Neuronal stem cell (in vitro differentiated cells): ENCODE results near the gene XPC. TPM values are rescaled to one million over a fixed set of nuclear protein-coding genes. Genes with fewer than 3 reads are reported as not detected.
"Not testable (repeated sequence)": the region's sequence is repeated elsewhere in the genome, so short reads cannot be mapped to it uniquely, and the experiment has no call there.

Experiments used
- DNase-seq: peaks from one replicate; pipeline ENCODE4 v3.0.0-alpha.2; 2013; ENCODE audit warnings: low spot score
- H2AFZ ChIP-seq: one replicate; pipeline ENCODE4 v1.6.1; 2013; ENCODE audit warnings: mild to moderate bottlenecking, low read length, inconsistent platforms
- H2AK5ac ChIP-seq: 2 replicates; pipeline ENCODE4 v1.6.1; 2013; ENCODE audit warnings: low read depth, mild to moderate bottlenecking, inconsistent platforms, low read length, moderate library complexity, mixed read lengths
- H2BK120ac ChIP-seq: 2 replicates; pipeline ENCODE4 v1.6.1; 2013; ENCODE audit warnings: low read depth, mild to moderate bottlenecking, inconsistent platforms, low read length, moderate library complexity, mixed read lengths
- H2BK12ac ChIP-seq: one replicate; pipeline ENCODE4 v1.6.1; 2013; ENCODE audit warnings: low read length, inconsistent platforms
- H2BK15ac ChIP-seq: 2 replicates; pipeline ENCODE4 v1.6.1; 2013; ENCODE audit warnings: mild to moderate bottlenecking, low read length, inconsistent platforms, mixed read lengths
- H2BK5ac ChIP-seq: one replicate; pipeline ENCODE4 v1.6.1; 2013; ENCODE audit warnings: inconsistent platforms, mild to moderate bottlenecking, low read length, moderate library complexity
- H3K14ac ChIP-seq: one replicate; pipeline ENCODE4 v1.6.1; 2013; ENCODE audit warnings: low read length, inconsistent platforms
- H3K18ac ChIP-seq: 2 replicates; pipeline ENCODE4 v1.6.1; 2013; ENCODE audit warnings: low read length, inconsistent platforms
- H3K23ac ChIP-seq: 2 replicates; pipeline ENCODE4 v1.6.1; 2013; ENCODE audit warnings: low read depth, mild to moderate bottlenecking, mixed read lengths, low read length, inconsistent platforms; ENCODE audit not compliant: poor library complexity
- H3K27ac ChIP-seq: replicated peaks from 3 replicates; pipeline ENCODE4 v1.5.1; 2013; ENCODE audit warnings: low read length, inconsistent platforms
- H3K27me3 ChIP-seq, 3 experiments: 2 replicates each; pipeline ENCODE4 v1.6.1; 2013; ENCODE audit warnings: low read length in 3 of 3, mild to moderate bottlenecking in 2 of 3, inconsistent platforms in 1 of 3, low read depth in 1 of 3, mixed read lengths in 1 of 3, moderate library complexity in 1 of 3; ENCODE audit not compliant: control insufficient read depth in 3 of 3, insufficient read depth in 3 of 3
- H3K36me3 ChIP-seq, 2 donors: replicated peaks in 1 of 2; 2 replicates each; pipeline ENCODE4 v1.6.1; 2013; ENCODE audit warnings: low read length in 2 of 2; ENCODE audit not compliant: control insufficient read depth in 2 of 2, insufficient read depth in 2 of 2
- H3K4ac ChIP-seq: 2 replicates; pipeline ENCODE4 v1.6.1; 2013; ENCODE audit warnings: inconsistent platforms, mild to moderate bottlenecking, low read length, moderate library complexity
- H3K4me1 ChIP-seq, 2 donors: 1 replicate in 1 of 2; 2 replicates in 1 of 2; pipeline ENCODE4 v1.6.1; 2013; ENCODE audit warnings: low read length in 2 of 2, low read depth in 1 of 2; ENCODE audit not compliant: control insufficient read depth in 2 of 2, insufficient read depth in 1 of 2
- H3K4me2 ChIP-seq: one replicate; pipeline ENCODE4 v1.6.1; 2013; ENCODE audit warnings: mild to moderate bottlenecking, low read length, inconsistent platforms; ENCODE audit not compliant: insufficient read depth, poor library complexity, severe bottlenecking
- H3K4me3 ChIP-seq, 2 donors: 2 replicates each; pipeline ENCODE4 v1.5.1; 2013; ENCODE audit warnings: low read length in 2 of 2, mild to moderate bottlenecking in 2 of 2, inconsistent platforms in 1 of 2, moderate library complexity in 1 of 2
- H3K79me1 ChIP-seq: one replicate; pipeline ENCODE4 v1.6.1; 2013; ENCODE audit warnings: low read depth, mild to moderate bottlenecking, inconsistent platforms, low read length, moderate library complexity
- H3K9ac ChIP-seq: one replicate; pipeline ENCODE4 v1.6.1; 2013; ENCODE audit warnings: mild to moderate bottlenecking, low read depth, low read length, inconsistent platforms; ENCODE audit not compliant: poor library complexity
- H3K9me3 ChIP-seq, 2 donors: replicated peaks in 1 of 2; 2 replicates each; pipeline versions ENCODE3 to v1.6.1; 2013; ENCODE audit warnings: low read length in 2 of 2, mild to moderate bottlenecking in 2 of 2, inconsistent platforms in 1 of 2, low read depth in 1 of 2, mixed read lengths in 1 of 2, moderate library complexity in 1 of 2; ENCODE audit not compliant: control insufficient read depth in 2 of 2, insufficient read depth in 1 of 2
- H4K8ac ChIP-seq: one replicate; pipeline ENCODE4 v1.6.1; 2013; ENCODE audit warnings: low read depth, mild to moderate bottlenecking, inconsistent platforms, low read length, moderate library complexity
- H4K91ac ChIP-seq: one replicate; pipeline ENCODE4 v1.6.1; 2013; ENCODE audit warnings: low read length, low read depth, mild to moderate bottlenecking, inconsistent platforms; ENCODE audit not compliant: poor library complexity
- WGBS, 2 donors: extraction: QIAGEN DNeasy Blood & Tissue Kit; methylation state at CpG; one replicate each; pipeline ENCODE4 v1.1.7; 2013; ENCODE audit warnings: missing lambda C conversion rate in 2 of 2, mixed read lengths in 1 of 2; ENCODE audit not compliant: insufficient read length in 2 of 2, insufficient replicate concordance in 1 of 2; ENCODE audit errors: extremely low coverage in 2 of 2; 5-methylcytosine and 5-hydroxymethylcytosine counted together
- polyA plus RNA-seq, 2 experiments: library from polyadenylated mRNA; stranded (reverse); fragments of 200-250 nt; gene quantifications; one replicate each; pipeline ENCODE4 v1.2.3, GENCODE V29; 2013

XPC gene
- 22.9 TPM for polyA plus RNA-seq (2013, experiment 1 of 2)
- polyA plus RNA-seq (2013, experiment 2 of 2), result 23.6 TPM

DNA sequence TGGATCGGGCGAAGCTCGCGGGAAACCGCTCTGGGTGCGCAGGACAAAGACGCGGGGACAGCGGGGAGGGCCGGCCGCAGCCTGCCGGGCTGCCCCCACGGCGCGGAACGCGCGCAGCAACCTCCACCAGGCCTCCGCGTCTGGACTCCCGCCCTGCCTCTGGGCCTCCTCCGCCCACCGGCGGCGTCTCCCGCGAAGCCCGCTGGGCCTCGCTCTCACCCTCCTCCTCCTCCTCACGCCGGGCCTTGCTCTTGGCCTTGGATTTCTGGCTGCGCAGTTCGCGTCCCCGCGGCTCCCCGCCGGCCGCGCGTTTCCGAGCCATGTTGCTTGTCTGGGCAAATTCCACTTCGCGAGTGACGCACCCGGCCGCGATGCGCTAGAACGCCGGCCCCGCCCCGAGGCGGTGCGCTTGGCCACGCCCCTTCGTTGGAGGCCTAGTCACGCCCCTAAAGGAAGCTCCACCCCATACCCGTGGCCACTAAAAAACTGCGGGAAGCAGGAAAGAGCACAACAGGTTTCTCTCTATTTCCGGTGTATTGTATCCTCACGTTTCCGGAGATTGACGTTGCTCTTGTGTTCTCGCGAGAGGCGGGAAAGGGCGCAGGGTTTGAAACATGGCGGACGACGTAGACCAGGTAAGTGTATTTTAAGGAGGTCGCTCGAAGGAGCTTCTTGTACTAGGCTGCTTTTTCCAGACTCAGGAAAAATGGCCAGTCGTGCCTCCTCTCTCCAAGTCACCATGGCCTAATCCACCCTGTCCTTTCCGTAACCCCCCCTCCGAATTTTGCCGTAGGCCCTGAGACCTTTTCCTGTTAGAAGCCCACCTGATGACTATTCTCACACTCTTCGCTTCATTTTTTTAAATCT is at the start of gene XPC, which contains the start of gene LSM3:
Gene XPC, minus strand, starts transcription at position 355 of the 867 bp plus-strand sequence. Its CDS starts 33 bp downstream, at position 322.
Gene LSM3, plus strand, starts transcription at position 571 of the 867 bp plus-strand sequence. Its CDS starts 44 bp downstream, at position 615.
- no CpG with 5 or more reads among the region's 78 CpGs for WGBS, 2 donors

DNA sequence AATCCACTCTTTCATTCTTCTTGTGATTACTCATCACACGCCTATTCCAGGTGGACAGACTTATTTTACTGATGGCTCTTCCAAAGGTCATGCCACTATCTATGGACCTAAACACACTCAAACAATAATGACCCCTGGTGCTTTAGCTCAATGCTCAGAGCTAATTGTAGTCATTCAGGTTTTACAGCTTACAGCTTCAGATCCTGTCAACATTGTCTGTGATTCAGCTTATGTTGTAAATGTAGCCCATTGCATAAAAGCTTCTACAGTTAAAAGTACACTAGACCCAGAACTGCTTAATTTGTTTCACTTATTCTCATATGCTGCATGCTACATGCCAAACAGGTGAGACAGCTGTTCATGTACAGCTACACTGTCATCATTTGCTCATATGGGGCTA is 49.5 kb upstream of the XPC start:
- no CpG with 5 or more reads among the region's 1 CpG for WGBS, 2 donors
- Histone ChIP-seq H4K8ac (no peak overlapping the region), H3K36me3 (peaks cover 0 to 1% of the 10 kb centered on the region in 2 donors), H3K9ac (no peak overlapping the region), H2BK5ac (no peak overlapping the region), H3K4me2 (no peak overlapping the region), H3K27ac (no peak overlapping the region), H3K79me1 (peaks cover 4% of the 10 kb centered on the region), H2BK12ac (no peak overlapping the region), H3K18ac (no peak overlapping the region), H3K4ac (no peak overlapping the region), H3K27me3 (peaks cover 0 to 4% (median 0%) of the 10 kb centered on the region in 3 experiments), H3K23ac (no peak overlapping the region), H3K9me3 (peaks cover 0 to under 1% of the 10 kb centered on the region in 2 donors), H4K91ac (no peak overlapping the region), H2BK15ac (no peak overlapping the region), H2AFZ (no peak overlapping the region), H3K4me1 (peaks cover 0 to 5% of the 10 kb centered on the region in 2 donors), H2AK5ac (no peak overlapping the region), H2BK120ac (no peak overlapping the region), H3K4me3 (no peak overlapping the region), H3K14ac (no peak overlapping the region)
- DNase-seq, result no peak

More for the DNA sequence above, at the start of gene XPC, which contains the start of gene LSM3:
- H3K23ac ChIP-seq, result peak within 1 kb of the TSS; percentile 98
- H3K4ac ChIP-seq, result no peak within 1 kb of the TSS
- H4K91ac ChIP-seq, result no peak within 1 kb of the TSS
- H3K27me3 ChIP-seq, result no peaks in the 10 kb centered on the region
- H2BK15ac ChIP-seq, result peak within 1 kb of the TSS; percentile 40
- peak within 1 kb of the TSS; percentile 89 for H3K4me2 ChIP-seq
- no peak within 1 kb of the TSS for H2BK120ac ChIP-seq
- H3K79me1 ChIP-seq, result no peaks in the 10 kb centered on the region
- peak within 1 kb of the TSS; percentile 77 for H3K14ac ChIP-seq
- peaks cover 7 to 37% of the 10 kb centered on the region in 2 donors for H3K36me3 ChIP-seq
- peak within 1 kb of the TSS; percentile 100 for H3K18ac ChIP-seq
- peak within 1 kb of the TSS; percentile 97 for H2BK5ac ChIP-seq
- H4K8ac ChIP-seq, result no peak within 1 kb of the TSS
- H3K4me3 ChIP-seq, result peak within 1 kb of the TSS; percentile 91 to 99
- H3K4me1 ChIP-seq, result peaks cover 4 to 14% of the 10 kb centered on the region in 2 donors
- peak within 1 kb of the TSS; percentile 37 for H3K27ac ChIP-seq
- peak; percentile 97 for DNase-seq
- H2AFZ ChIP-seq, result peak within 1 kb of the TSS; percentile 96
- no peak within 1 kb of the TSS for H2BK12ac ChIP-seq
- peak within 1 kb of the TSS; percentile 53 for H2AK5ac ChIP-seq
- peak within 1 kb of the TSS; percentile 97 for H3K9ac ChIP-seq
- no peaks in the 10 kb centered on the region for H3K9me3 ChIP-seq

DNA sequence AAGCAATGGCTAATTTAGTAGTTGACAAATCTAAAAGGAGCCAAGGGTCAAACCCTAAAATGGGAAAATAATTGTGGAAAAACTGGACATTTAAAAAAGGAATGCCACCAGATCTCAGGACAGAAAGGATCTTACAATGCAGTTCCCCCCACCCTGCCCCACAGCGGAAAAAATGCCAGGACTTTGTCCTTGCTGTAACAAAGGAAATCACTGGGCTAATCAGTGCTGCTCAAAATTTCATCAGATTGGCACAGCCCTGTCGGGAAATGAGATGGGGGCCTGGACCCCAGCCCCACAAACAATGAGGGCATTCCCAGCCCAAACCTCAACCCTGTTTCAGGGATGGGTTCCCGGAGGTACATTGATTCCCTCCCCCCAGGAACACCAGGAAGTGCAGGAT is 48.0 kb upstream of the XPC start:
- H3K23ac ChIP-seq, H4K8ac ChIP-seq, H3K9ac ChIP-seq, H2AFZ ChIP-seq, H2BK120ac ChIP-seq, H3K14ac ChIP-seq, H4K91ac ChIP-seq, DNase-seq, H3K79me1 ChIP-seq, H2BK15ac ChIP-seq, H3K4me1 ChIP-seq, H3K36me3 ChIP-seq, H3K9me3 ChIP-seq, H3K4me2 ChIP-seq, H3K4ac ChIP-seq, H3K27ac ChIP-seq, H2BK5ac ChIP-seq, H3K27me3 ChIP-seq, H3K18ac ChIP-seq, H2AK5ac ChIP-seq, H2BK12ac ChIP-seq, H3K4me3 ChIP-seq: not testable (repeated sequence)
- no CpG with 5 or more reads among the region's 3 CpGs for WGBS, 2 donors

DNA sequence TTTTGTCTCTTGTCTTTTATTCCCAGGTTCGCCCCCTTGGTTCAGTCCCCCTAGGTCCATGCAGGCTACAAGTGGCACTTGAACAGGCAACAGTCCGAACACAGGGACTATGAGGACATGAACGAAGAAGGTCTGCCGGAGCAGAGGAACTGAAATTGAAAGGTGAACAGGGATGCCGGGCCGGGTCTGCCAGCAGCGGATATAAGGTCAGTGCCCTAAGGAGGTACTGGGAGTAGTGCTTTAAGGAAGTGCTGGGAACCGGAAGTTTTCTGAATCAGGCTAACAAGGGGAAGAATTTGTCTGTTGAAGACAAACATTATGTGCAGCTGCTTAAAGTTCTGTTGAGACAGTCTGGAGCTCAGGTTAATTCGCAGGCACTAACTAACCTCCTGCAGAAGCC is 47.0 kb upstream of the XPC start:
- H2BK5ac ChIP-seq, result no peak overlapping the region
- no peak for DNase-seq
- no peak overlapping the region for H3K4me3 ChIP-seq
- H3K27me3 ChIP-seq, result no peaks in the 10 kb centered on the region
- no peak overlapping the region for H2BK15ac ChIP-seq
- WGBS, 2 donors, result no CpG with 5 or more reads among the region's 9 CpGs
- no peak overlapping the region for H2BK12ac ChIP-seq
- peaks cover 0 to 5% of the 10 kb centered on the region in 2 donors for H3K4me1 ChIP-seq
- no peak overlapping the region for H3K23ac ChIP-seq
- no peak overlapping the region for H3K18ac ChIP-seq
- H2AK5ac ChIP-seq, result no peak overlapping the region
- H3K14ac ChIP-seq, result no peak overlapping the region
- peaks cover 0 to 1% of the 10 kb centered on the region in 2 donors for H3K36me3 ChIP-seq
- no peak overlapping the region for H3K27ac ChIP-seq
- H3K9ac ChIP-seq, result no peak overlapping the region
- no peak overlapping the region for H4K8ac ChIP-seq
- H3K9me3 ChIP-seq, result peaks cover 2 to 13% of the 10 kb centered on the region in 2 donors
- H3K4me2 ChIP-seq, result no peak overlapping the region
- no peak overlapping the region for H2AFZ ChIP-seq
- H4K91ac ChIP-seq, result no peak overlapping the region
- H3K4ac ChIP-seq, result no peak overlapping the region
- H3K79me1 ChIP-seq, result peaks cover 2% of the 10 kb centered on the region
- no peak overlapping the region for H2BK120ac ChIP-seq
